ENCODE results near the gene SMYD3. TPM values are rescaled to one million over a fixed set of nuclear protein-coding genes. Genes with fewer than 3 reads are reported as not detected.

Gene SMYD3
- total RNA-seq, 1 donor from 2014 or later: 23.9 TPM

GRCh38 chr1:246149543-246149942 lies 357.5 kb downstream of the SMYD3 start:
- DNase-seq: no peak
- Mint-ChIP-seq H3K4me3 (no peak overlapping the region), H3K36me3 (ENCODE audit: low read depth) (no peaks in the 10 kb centered on the region), H3K27me3 (no peaks in the 10 kb centered on the region), H3K27ac (no peak overlapping the region), H3K9me3 (no peaks in the 10 kb centered on the region), H3K4me1 (no peaks in the 10 kb centered on the region)
- intact Hi-C loops (cut with micrococcal nuclease): no loop called here

GRCh38 chr1:246147524-246148461 lies 359.3 kb downstream of the SMYD3 start:
- intact Hi-C loops (cut with micrococcal nuclease): no loop called here
- H3K9me3 Mint-ChIP-seq: no peaks in the 10 kb centered on the region
- H3K4me3 Mint-ChIP-seq: no peak overlapping the region
- H3K27me3 Mint-ChIP-seq: no peaks in the 10 kb centered on the region
- H3K36me3 Mint-ChIP-seq (ENCODE audit: low read depth): no peaks in the 10 kb centered on the region
- no peak for DNase-seq
- no peak overlapping the region for H3K27ac Mint-ChIP-seq
- no peaks in the 10 kb centered on the region for H3K4me1 Mint-ChIP-seq

- H3K36me3 Mint-ChIP-seq (ENCODE audit: low read depth): no peaks in the 10 kb centered on the region
- H3K27ac Mint-ChIP-seq: no peak overlapping the region
- DNase-seq: no peak
- intact Hi-C loops (cut with micrococcal nuclease): no loop called here
- no peaks in the 10 kb centered on the region for H3K9me3 Mint-ChIP-seq
- H3K4me1 Mint-ChIP-seq: no peaks in the 10 kb centered on the region
- no peaks in the 10 kb centered on the region for H3K27me3 Mint-ChIP-seq
- H3K4me3 Mint-ChIP-seq: no peak overlapping the region
Observed at GRCh38 chr1:246146804-246147523, 360.1 kb downstream of the SMYD3 start.

- intact Hi-C loops (cut with micrococcal nuclease): no loop called here
- H3K27ac Mint-ChIP-seq: no peak overlapping the region
- no peaks in the 10 kb centered on the region for H3K9me3 Mint-ChIP-seq
- H3K27me3 Mint-ChIP-seq: no peaks in the 10 kb centered on the region
- no peaks in the 10 kb centered on the region for H3K36me3 Mint-ChIP-seq (ENCODE audit: low read depth)
- no peak overlapping the region for H3K4me3 Mint-ChIP-seq
- DNase-seq: no peak
- no peaks in the 10 kb centered on the region for H3K4me1 Mint-ChIP-seq
Observed at GRCh38 chr1:246145900-246146299, 361.2 kb downstream of the SMYD3 start.

GRCh38 chr1:246144931-246145330 lies 362.1 kb downstream of the SMYD3 start:
- H3K9me3 Mint-ChIP-seq: no peaks in the 10 kb centered on the region
- no peak overlapping the region for H3K4me3 Mint-ChIP-seq
- no peaks in the 10 kb centered on the region for H3K36me3 Mint-ChIP-seq (ENCODE audit: low read depth)
- DNase-seq: no peak
- intact Hi-C loops (cut with micrococcal nuclease): no loop called here
- no peak overlapping the region for H3K27ac Mint-ChIP-seq
- H3K4me1 Mint-ChIP-seq: no peaks in the 10 kb centered on the region
- no peaks in the 10 kb centered on the region for H3K27me3 Mint-ChIP-seq

GRCh38 chr1:246142320-246142893 lies 364.7 kb downstream of the SMYD3 start:
- H3K4me3 Mint-ChIP-seq: no peak overlapping the region
- H3K4me1 Mint-ChIP-seq: no peaks in the 10 kb centered on the region
- no peaks in the 10 kb centered on the region for H3K27me3 Mint-ChIP-seq

GRCh38 chr1:246141306-246141705 lies 365.8 kb downstream of the SMYD3 start:
- no peak overlapping the region for H3K27ac Mint-ChIP-seq
- no peak overlapping the region for H3K4me3 Mint-ChIP-seq
- H3K9me3 Mint-ChIP-seq: no peaks in the 10 kb centered on the region
- H3K36me3 Mint-ChIP-seq (ENCODE audit: low read depth): no peaks in the 10 kb centered on the region
- no peak for DNase-seq
- no peaks in the 10 kb centered on the region for H3K4me1 Mint-ChIP-seq
- H3K27me3 Mint-ChIP-seq: no peaks in the 10 kb centered on the region
- intact Hi-C loops (cut with micrococcal nuclease): no loop called here

More at GRCh38 chr1:246142320-246142893, 364.7 kb downstream of the SMYD3 start:
- intact Hi-C loops (cut with micrococcal nuclease): no loop called here
- H3K36me3 Mint-ChIP-seq (ENCODE audit: low read depth): no peaks in the 10 kb centered on the region
- H3K27ac Mint-ChIP-seq: no peak overlapping the region
- DNase-seq: no peak
- H3K9me3 Mint-ChIP-seq: no peaks in the 10 kb centered on the region

- intact Hi-C loops (cut with micrococcal nuclease): no loop called here
- no peak overlapping the region for H3K27ac Mint-ChIP-seq
- no peaks in the 10 kb centered on the region for H3K9me3 Mint-ChIP-seq
- H3K36me3 Mint-ChIP-seq (ENCODE audit: low read depth): no peaks in the 10 kb centered on the region
- H3K4me1 Mint-ChIP-seq: no peaks in the 10 kb centered on the region
- no peak for DNase-seq
- no peak overlapping the region for H3K4me3 Mint-ChIP-seq
- no peaks in the 10 kb centered on the region for H3K27me3 Mint-ChIP-seq
Observed at GRCh38 chr1:246139745-246140182, 367.3 kb downstream of the SMYD3 start.

- H3K9me3 Mint-ChIP-seq: no peaks in the 10 kb centered on the region
- intact Hi-C loops (cut with micrococcal nuclease): no loop called here
- H3K4me1 Mint-ChIP-seq: no peaks in the 10 kb centered on the region
- H3K27me3 Mint-ChIP-seq: no peaks in the 10 kb centered on the region
- no peaks in the 10 kb centered on the region for H3K36me3 Mint-ChIP-seq (ENCODE audit: low read depth)
- DNase-seq: no peak
- H3K27ac Mint-ChIP-seq: no peak overlapping the region
- H3K4me3 Mint-ChIP-seq: no peak overlapping the region
Observed at GRCh38 chr1:246138781-246139180, 368.3 kb downstream of the SMYD3 start.

- Mint-ChIP-seq H3K36me3 (ENCODE audit: low read depth) (no peaks in the 10 kb centered on the region), H3K27ac (no peak overlapping the region), H3K4me3 (no peak overlapping the region), H3K27me3 (no peaks in the 10 kb centered on the region), H3K9me3 (no peaks in the 10 kb centered on the region), H3K4me1 (no peaks in the 10 kb centered on the region)
- intact Hi-C loops (cut with micrococcal nuclease): no loop called here
- DNase-seq: no peak
Observed at GRCh38 chr1:246136477-246136876, 370.6 kb downstream of the SMYD3 start.

GRCh38 chr1:246134789-246135188 lies 372.3 kb downstream of the SMYD3 start:
- DNase-seq: no peak
- Mint-ChIP-seq H3K4me3 (no peak overlapping the region), H3K4me1 (no peaks in the 10 kb centered on the region), H3K9me3 (no peaks in the 10 kb centered on the region), H3K36me3 (ENCODE audit: low read depth) (no peaks in the 10 kb centered on the region), H3K27ac (no peak overlapping the region), H3K27me3 (no peaks in the 10 kb centered on the region)
- intact Hi-C loops (cut with micrococcal nuclease): no loop called here

- no peak for DNase-seq
- Mint-ChIP-seq H3K4me1 (no peaks in the 10 kb centered on the region), H3K4me3 (no peak overlapping the region), H3K9me3 (no peaks in the 10 kb centered on the region), H3K27ac (no peak overlapping the region), H3K36me3 (ENCODE audit: low read depth) (no peaks in the 10 kb centered on the region), H3K27me3 (no peaks in the 10 kb centered on the region)
- intact Hi-C loops (cut with micrococcal nuclease): no loop called here
Observed at GRCh38 chr1:246131095-246131494, 376.0 kb downstream of the SMYD3 start.

GRCh38 chr1:246128494-246129069 lies 378.5 kb downstream of the SMYD3 start:
- Mint-ChIP-seq H3K27ac (no peak overlapping the region), H3K27me3 (no peaks in the 10 kb centered on the region), H3K4me3 (no peak overlapping the region), H3K9me3 (no peaks in the 10 kb centered on the region), H3K4me1 (no peaks in the 10 kb centered on the region), H3K36me3 (ENCODE audit: low read depth) (no peaks in the 10 kb centered on the region)
- DNase-seq: no peak
- intact Hi-C loops (cut with micrococcal nuclease): no loop called here

GRCh38 chr1:246126580-246126979 lies 380.5 kb downstream of the SMYD3 start:
- Mint-ChIP-seq H3K4me3 (no peak overlapping the region), H3K27ac (no peak overlapping the region), H3K27me3 (no peaks in the 10 kb centered on the region), H3K36me3 (ENCODE audit: low read depth) (no peaks in the 10 kb centered on the region), H3K4me1 (no peaks in the 10 kb centered on the region), H3K9me3 (no peaks in the 10 kb centered on the region)
- DNase-seq: no peak
- intact Hi-C loops (cut with micrococcal nuclease): no loop called here

Data from activated CD4-positive, alpha-beta T cell treated with anti-CD3 and anti-CD28 coated beads, Interleukin-2, amount 10 ng/mL, durations not matched to agents 24 days and 14 days (primary cell).